Upper lobe of left lung (tissue), 6 donors: ENCODE data around the gene LRP1-AS. TPM values are rescaled to one million over a fixed set of nuclear protein-coding genes. Genes with fewer than 3 reads are reported as not detected.

Experiments
- ATAC-seq, 2 donors: fragments of 200-7000 bp; cut with Tn5 transposase; one replicate each; pipeline ENCODE4 v1.9.1; 2022; ENCODE audit warnings: mild to moderate bottlenecking in 2 of 2, moderate library complexity in 2 of 2; ENCODE audit not compliant: low FRiP score in 2 of 2
- DNase-seq, 2 donors: peaks; one replicate each; pipeline ENCODE4 v3.0.0-alpha.2; 2019 to 2020
- H3K27ac ChIP-seq, 4 donors: fragments of 200-600 bp; sonication (generic); one replicate each; pipeline ENCODE4 v1.5.1; 2016 to 2019
- H3K27me3 ChIP-seq, 4 donors: fragments of 200-600 bp; sonication (generic); one replicate each; pipeline ENCODE4 v1.5.1; 2017 to 2019
- H3K36me3 ChIP-seq, 4 donors: fragments of 200-600 bp; sonication (generic); one replicate each; pipeline ENCODE4 v1.5.1; 2016 to 2019
- H3K4me1 ChIP-seq, 4 donors: fragments of 200-600 bp; sonication (generic); one replicate each; pipeline ENCODE4 v1.5.1; 2018 to 2019
- H3K4me3 ChIP-seq, 4 donors: fragments of 200-600 bp; sonication (generic); one replicate each; pipeline ENCODE4 v1.5.1; 2017 to 2019; ENCODE audit warnings: mild to moderate bottlenecking in 2 of 4, moderate library complexity in 1 of 4
- H3K9me3 ChIP-seq, 4 donors: fragments of 200-600 bp; sonication (generic); one replicate each; pipeline ENCODE4 v1.5.1; 2018 to 2019
- CTCF ChIP-seq, 6 experiments: fragments of 450-650 bp in 4 of 6; fragments of 200-600 bp in 2 of 6; sonication (generic) in 2 of 6; IDR thresholded peaks; one replicate each; pipeline ENCODE4 v1.5.1; 2016 to 2019; ENCODE audit warnings: antibody characterized with exemption in 6 of 6
- EP300 ChIP-seq, 4 donors: sonication (generic); formaldehyde crosslinking; IDR thresholded peaks; one replicate each; pipeline ENCODE4 v1.5.1; 2017; ENCODE audit warnings: antibody characterized with exemption in 4 of 4, control low read depth in 2 of 4
- POLR2A ChIP-seq, 4 donors: fragments of 450-650 bp; IDR thresholded peaks; one replicate each; pipeline ENCODE4 v1.5.1; 2016 to 2017; ENCODE audit warnings: antibody characterized with exemption in 4 of 4, mild to moderate bottlenecking in 2 of 4
- POLR2AphosphoS5 ChIP-seq, 2 donors: sonication (generic); formaldehyde crosslinking; IDR thresholded peaks; one replicate each; pipeline ENCODE4 v1.5.1; 2017; ENCODE audit warnings: antibody characterized with exemption in 2 of 2
- WGBS, 2 donors: methylation state at CpG; one replicate each; pipeline ENCODE4 v1.1.5; 2017 to 2018; 5-methylcytosine and 5-hydroxymethylcytosine counted together
- total RNA-seq, 6 donors: library from RNA; depleted of rRNA in 4 of 6; stranded (reverse); fragments of >200 nt in 4 of 6; gene quantifications; one replicate each; pipeline versions ENCODE4 v1.1.0 to v1.2.1, GENCODE V29; 2016 to 2021
- donor health status: DM: no; HTN: no; CAD: no; lungs with moderate emphysema.
- donor health status: DM: no; HTN: yes; CAD: no; lungs with severe emphysema.

Gene LRP1-AS
- total RNA-seq, 6 donors from 2014 or later: not detected

- H3K27ac ChIP-seq: peak overlapping the region in 1 of 4 donors; percentile 13
- no peaks in the 10 kb centered on the region for H3K27me3 ChIP-seq
- 89 to 94% methylated on average over 8 of the region's 8 CpGs for WGBS, 2 donors
- DNase-seq: no peak
- no peaks in the 10 kb centered on the region for H3K9me3 ChIP-seq
- no peak overlapping the region for H3K4me3 ChIP-seq
- H3K4me1 ChIP-seq: peaks cover 0 to 9% (median 7%) of the 10 kb centered on the region in 4 donors
- peaks cover 10 to 85% (median 34%) of the 10 kb centered on the region in 4 donors for H3K36me3 ChIP-seq
- ATAC-seq: peak in 1 of 2 donors; percentile 37
- TF ChIP-seq POLR2A (IDR thresholded peaks at IDR 0.05) (no peak), CTCF (IDR thresholded peaks at IDR 0.05) (no peak), EP300 (IDR thresholded peaks at IDR 0.05) (no peak), POLR2AphosphoS5 (IDR thresholded peaks at IDR 0.05) (no peak)
Observed at GRCh38 chr12:57162553-57163125, 15.2 kb upstream of the LRP1-AS start.

- Histone ChIP-seq H3K4me1 (peaks cover 0 to 11% (median 7%) of the 10 kb centered on the region in 4 donors), H3K4me3 (no peak overlapping the region), H3K9me3 (no peaks in the 10 kb centered on the region), H3K27ac (no peak overlapping the region), H3K36me3 (peaks cover 10 to 80% (median 30%) of the 10 kb centered on the region in 4 donors), H3K27me3 (no peaks in the 10 kb centered on the region)
- TF ChIP-seq CTCF (IDR thresholded peaks at IDR 0.05): no peak
- TF ChIP-seq POLR2AphosphoS5 (IDR thresholded peaks at IDR 0.05): no peak
- TF ChIP-seq EP300 (IDR thresholded peaks at IDR 0.05): no peak
- TF ChIP-seq POLR2A (IDR thresholded peaks at IDR 0.05): no peak
- DNase-seq (no peak), ATAC-seq (no peak)
- 88 to 89% methylated on average over 7 of the region's 7 CpGs for WGBS, 2 donors
Observed at GRCh38 chr12:57161491-57161890, 14.1 kb upstream of the LRP1-AS start.

GRCh38 chr12:57160741-57161140 lies 13.3 kb upstream of the LRP1-AS start:
- TF ChIP-seq CTCF (IDR thresholded peaks at IDR 0.05) (no peak), POLR2AphosphoS5 (IDR thresholded peaks at IDR 0.05) (no peak), POLR2A (IDR thresholded peaks at IDR 0.05) (no peak), EP300 (IDR thresholded peaks at IDR 0.05) (no peak)
- no peaks in the 10 kb centered on the region for H3K9me3 ChIP-seq
- H3K27ac ChIP-seq: no peak overlapping the region
- no peak for ATAC-seq
- peaks cover 10 to 80% (median 28%) of the 10 kb centered on the region in 4 donors for H3K36me3 ChIP-seq
- peaks cover 0 to 14% (median 7%) of the 10 kb centered on the region in 4 donors for H3K4me1 ChIP-seq
- no peak for DNase-seq
- no peak overlapping the region for H3K4me3 ChIP-seq
- 86 to 94% methylated on average over 14 of the region's 14 CpGs for WGBS, 2 donors
- no peaks in the 10 kb centered on the region for H3K27me3 ChIP-seq

GRCh38 chr12:57160040-57160439 lies 12.6 kb upstream of the LRP1-AS start:
- Histone ChIP-seq H3K4me1 (peaks cover 0 to 14% (median 7%) of the 10 kb centered on the region in 4 donors), H3K27me3 (no peaks in the 10 kb centered on the region), H3K4me3 (no peak overlapping the region), H3K27ac (peak overlapping the region in 2 of 4 donors; percentile 28 to 56), H3K36me3 (peaks cover 10 to 80% (median 26%) of the 10 kb centered on the region in 4 donors), H3K9me3 (no peaks in the 10 kb centered on the region)
- TF ChIP-seq CTCF (IDR thresholded peaks at IDR 0.05): no peak
- DNase-seq (no peak), ATAC-seq (no peak)
- 82 to 90% methylated on average over 4 of the region's 4 CpGs for WGBS, 2 donors

GRCh38 chr12:57159311-57159710 lies 11.9 kb upstream of the LRP1-AS start:
- no peak for ATAC-seq
- DNase-seq: no peak
- peaks cover 0 to 17% (median 10%) of the 10 kb centered on the region in 4 donors for H3K4me1 ChIP-seq
- 62 to 73% methylated on average over 4 of the region's 4 CpGs for WGBS, 2 donors
- no peaks in the 10 kb centered on the region for H3K27me3 ChIP-seq
- H3K4me3 ChIP-seq: no peak overlapping the region
- H3K27ac ChIP-seq: peak overlapping the region in 2 of 4 donors; percentile 28 to 56
- TF ChIP-seq POLR2AphosphoS5 (IDR thresholded peaks at IDR 0.05): no peak
- no peak for TF ChIP-seq POLR2A (IDR thresholded peaks at IDR 0.05)
- TF ChIP-seq EP300 (IDR thresholded peaks at IDR 0.05): no peak
- no peak for TF ChIP-seq CTCF (IDR thresholded peaks at IDR 0.05)
- peaks cover 10 to 83% (median 26%) of the 10 kb centered on the region in 4 donors for H3K36me3 ChIP-seq
- H3K9me3 ChIP-seq: no peaks in the 10 kb centered on the region
